K562 (cell line): ENCODE measurements around the gene CPZ. TPM values are rescaled to one million over a fixed set of nuclear protein-coding genes. Genes with fewer than 3 reads are reported as not detected.

Source experiments
- ATAC-seq: fragments of 200-7000 bp; cut with Tn5 transposase; 3 replicates; pipeline ENCODE4 v1.9.1; 2020; ENCODE audit warnings: moderate library complexity
- BruUV-seq: library from RNA; stranded (reverse); fragments of 400-500 nt; replicated peaks from 2 replicates; lab custom pipeline; 2021; lab: Mats Ljungman, UMichigan
- CTCF ChIA-PET: fragments of 300-600 bp; formaldehyde crosslinking; extraction: SDS; loops from one replicate; lab custom pipeline; 2021; ENCODE audit warnings: low intra/inter-chr PET ratio; lab: Yijun Ruan, JAX
- POLR2A ChIA-PET: fragments of 300-600, 350-650 bp; sonication (Branson Sonifier 250); formaldehyde crosslinking; extraction: SDS; loops from one replicate; lab custom pipeline; 2021; ENCODE audit warnings: antibody characterized with exemption, inconsistent platforms; lab: Yijun Ruan, JAX
- DNase-seq, 4 experiments: peaks; one replicate each; pipeline versions ENCODE4 v3.0.0 to v3.0.0-alpha.2; 2011 to 2018; ENCODE audit warnings: low spot score in 3 of 4, mixed read lengths in 3 of 4; ENCODE audit errors: extremely low read depth in 1 of 4
- FAIRE-seq: peaks from 2 replicates; lab custom pipeline; 2011; peaks lifted over from hg19 to GRCh38; lab: Jason Lieb, UNC
- H2AFZ ChIP-seq: 2 replicates; pipeline ENCODE4 v1.6.0; 2011; ENCODE audit warnings: low read depth, low read length, control low read depth, inconsistent platforms
- H3K27ac ChIP-seq: fragments of 200-600 bp; 3 replicates; pipeline ENCODE4 v1.8.0; 2011; ENCODE audit warnings: low read depth, mild to moderate bottlenecking, control low read depth, inconsistent platforms, low read length, moderate library complexity, mixed read lengths; ENCODE audit errors: extremely low read depth
- H3K27me3 ChIP-seq, 2 experiments: fragments of 300-600 bp in 1 of 2; 2 replicates in 1 of 2; 3 replicates in 1 of 2; pipeline versions ENCODE4 v1.6.0 to v1.8.0; 2011; ENCODE audit warnings: inconsistent platforms in 2 of 2, low read length in 2 of 2, mild to moderate bottlenecking in 1 of 2, mixed read lengths in 1 of 2, moderate library complexity in 1 of 2; ENCODE audit not compliant: control insufficient read depth in 2 of 2, insufficient read depth in 2 of 2
- H3K36me3 ChIP-seq: fragments of 300-600 bp; 3 replicates; pipeline ENCODE4 v1.8.0; 2011; ENCODE audit warnings: mild to moderate bottlenecking, low read length, inconsistent platforms; ENCODE audit not compliant: control insufficient read depth, insufficient read depth
- H3K4me1 ChIP-seq, 2 experiments: fragments of 200-600 bp in 1 of 2; replicated peaks in 1 of 2; 2 replicates in 1 of 2; 3 replicates in 1 of 2; pipeline versions ENCODE4 v1.5.1 to v1.8.0; 2011; ENCODE audit warnings: inconsistent platforms in 2 of 2, low read length in 2 of 2, mild to moderate bottlenecking in 1 of 2, mixed read lengths in 1 of 2, moderate library complexity in 1 of 2; ENCODE audit not compliant: control insufficient read depth in 2 of 2, insufficient read depth in 2 of 2
- H3K4me2 ChIP-seq: 2 replicates; pipeline ENCODE4 v1.6.1; 2011; ENCODE audit warnings: low read length, control low read depth, inconsistent platforms, mixed read lengths; ENCODE audit not compliant: insufficient read depth
- H3K4me3 ChIP-seq: fragments of 200-600 bp; sonication (generic), shearing (Covaris generic); 2 replicates; pipeline ENCODE4 v1.5.1; 2016; ENCODE audit warnings: control low read depth, inconsistent platforms
- H3K79me2 ChIP-seq: fragments of 200-600 bp; 3 replicates; pipeline ENCODE4 v1.8.0; 2011; ENCODE audit warnings: low read length, inconsistent platforms; ENCODE audit not compliant: control insufficient read depth, insufficient read depth
- H3K9ac ChIP-seq, 2 experiments: 2 replicates each; pipeline versions ENCODE4 v1.6.0 to v1.6.1; 2011; ENCODE audit warnings: low read depth in 2 of 2, low read length in 2 of 2, control low read depth in 1 of 2, inconsistent platforms in 1 of 2, mild to moderate bottlenecking in 1 of 2, mixed read lengths in 1 of 2; ENCODE audit not compliant: insufficient read depth in 1 of 2
- H3K9me1 ChIP-seq: one replicate; pipeline ENCODE4 v1.6.0; 2011; ENCODE audit warnings: inconsistent platforms, mild to moderate bottlenecking, low read length, moderate library complexity; ENCODE audit not compliant: control insufficient read depth, insufficient read depth
- H3K9me3 ChIP-seq: replicated peaks from 2 replicates; pipeline ENCODE4 v1.5.1; 2011; ENCODE audit warnings: low read depth, low read length, inconsistent platforms; ENCODE audit not compliant: control insufficient read depth, insufficient read depth
- H4K20me1 ChIP-seq: replicated peaks from 2 replicates; pipeline ENCODE4 v1.6.1; 2011; ENCODE audit warnings: low read length, inconsistent platforms, mixed read lengths; ENCODE audit not compliant: control insufficient read depth, insufficient read depth
- TFE3 ChIP-seq: fragments of 450-650 bp; formaldehyde crosslinking; IDR thresholded peaks from 2 replicates; pipeline ENCODE4 v1.4.0; 2020; ENCODE audit warnings: mild to moderate bottlenecking, mixed read lengths
- USF1 ChIP-seq: sonication (generic); formaldehyde crosslinking; IDR thresholded peaks from 2 replicates; pipeline ENCODE4 v1.9.0; 2022; ENCODE audit warnings: mild to moderate bottlenecking, missing genetic modification reagents
- ZBTB2 ChIP-seq: fragments of 450-650 bp; IDR thresholded peaks from 2 replicates; pipeline ENCODE4 v1.6.1; 2016; ENCODE audit warnings: antibody characterized with exemption
- WGBS: fragments of 100-300 bp; shearing (Covaris generic); methylation state at CpG from one replicate; pipeline ENCODE4 v1.1.6; 2016; ENCODE audit warnings: low coverage, mixed read lengths; ENCODE audit not compliant: insufficient coverage; ENCODE audit errors: missing lambda C conversion rate; 5-methylcytosine and 5-hydroxymethylcytosine counted together
- in situ Hi-C: fragments of 300-500 bp; cut with MboI; formaldehyde crosslinking; loops from 4 replicates; pipeline ENCODE4 v1.15.0; 2018; ENCODE audit warnings: inconsistent platforms, mixed read lengths
- intact Hi-C: fragments of 100-400 bp; cut with micrococcal nuclease; formaldehyde crosslinking; loops from 2 replicates; pipeline ENCODE4 v1.14.2; 2022
- polyA plus RNA-seq, 8 experiments: library from polyadenylated mRNA; depleted of rRNA in 4 of 8; stranded (reverse) in 5 of 8; unstranded in 3 of 8; fragments of >200 nt; fragmentation: Nextera tagmentation in 2 of 8; fragmentation: Illumina TruSeq in 1 of 8; extraction: Ambion mirVana in 2 of 8; extraction: Trizol in 1 of 8; gene quantifications; 2 replicates each; pipeline versions ENCODE4 v1.2.1 to v1.2.3, GENCODE V29; 2011 to 2014; ENCODE audit warnings: inconsistent platforms in 1 of 8, missing spikeins in 1 of 8
- total RNA-seq, 7 experiments: library from RNA; depleted of rRNA in 6 of 7; stranded (reverse); fragments of >200 nt in 6 of 7; fragmentation: Illumina TruSeq in 2 of 7; extraction: Trizol in 2 of 7; gene quantifications; 2 replicates each; pipeline versions ENCODE4 v1.2.1 to v1.2.3, GENCODE V29; 2011 to 2021; ENCODE audit warnings: low replicate concordance in 1 of 7

Gene CPZ
- total and polyA plus RNA-seq, 9 of the 15 experiments (the other 6 are each of a cell fraction or from before 2014, with no cell fraction given), result 0.06 to 2.2 (median 1.2) TPM; not detected in 1

DNA sequence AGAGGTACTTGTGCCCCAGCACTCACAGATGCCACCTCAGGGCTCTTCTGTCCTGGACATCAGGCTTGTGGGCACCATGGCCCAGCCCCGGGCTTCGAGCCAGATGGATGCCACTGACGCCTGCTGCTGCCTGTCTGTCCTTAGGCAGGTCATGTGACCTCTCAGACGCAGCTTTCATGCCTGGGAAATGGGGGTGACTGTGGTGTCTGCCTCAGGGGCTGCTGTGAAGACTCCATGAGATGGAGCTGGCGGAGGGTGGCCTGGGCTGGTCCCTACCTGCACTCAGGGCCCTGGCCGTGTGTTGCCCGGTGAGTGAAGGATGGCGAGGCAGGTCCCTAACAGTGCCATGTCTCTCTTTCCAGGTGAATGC lies 6.5 kb downstream of the CPZ start:
- H3K4me1 ChIP-seq, result peaks cover 2 to 31% of the 10 kb centered on the region in 2 experiments; a peak in 2 of 5 replicates
- FAIRE-seq (no peak), ATAC-seq (no peak), DNase-seq (no peak)
- intact Hi-C loops (no loop called here), in situ Hi-C loops (loop anchor here (5.0 kb wide), 1 partner anchor 137 kb away; no protein-coding TSS in a partner anchor)
- ChIA-PET CTCF (interaction anchor here (1.3 kb wide), 1 partner anchor 130 kb away, joined by 5 read pairs; no protein-coding TSS in a partner anchor), POLR2A (interaction anchor here (0.5 kb wide), 1 partner anchor 346 kb away, joined by 5 read pairs; no protein-coding TSS in a partner anchor)
- TF ChIP-seq ZBTB2, result no peak
- 0 out of 2 replicates have a peak, but pooled peaks have one; percentile 21 for TF ChIP-seq USF1 (CRISPR knock-in tag)
- peak; percentile 59 for TF ChIP-seq TFE3 (CRISPR knock-in tag)
- no peak overlapping the region for H3K4me2 ChIP-seq
- no TSS peak for BruUV-seq
- H2AFZ ChIP-seq, result no peak overlapping the region
- peak overlapping the region in 1 of 2 experiments; percentile 74; a peak in 1 of 4 replicates for H3K9ac ChIP-seq
- no peaks in the 10 kb centered on the region for H3K36me3 ChIP-seq
- H3K27me3 ChIP-seq, result no peaks in the 10 kb centered on the region; a peak in 1 of 5 replicates
- no peaks in the 10 kb centered on the region for H3K9me3 ChIP-seq
- 33% methylated on average over 8 of the region's 8 CpGs for WGBS
- H4K20me1 ChIP-seq, result peaks cover 2% of the 10 kb centered on the region; the same call in 1 of the 2 replicates
- no peak overlapping the region for H3K4me3 ChIP-seq
- H3K27ac ChIP-seq, result no peak overlapping the region
- H3K79me2 ChIP-seq, result no peaks in the 10 kb centered on the region
- no peaks in the 10 kb centered on the region for H3K9me1 ChIP-seq
